ENCODE results near the gene PGAP2. TPM values are rescaled to one million over a fixed set of nuclear protein-coding genes. Genes with fewer than 3 reads are reported as not detected.

The PGAP2 gene
- total and polyA plus RNA-seq, 8 donors = 4.7 to 23.8 (median 13.2) TPM

DNA sequence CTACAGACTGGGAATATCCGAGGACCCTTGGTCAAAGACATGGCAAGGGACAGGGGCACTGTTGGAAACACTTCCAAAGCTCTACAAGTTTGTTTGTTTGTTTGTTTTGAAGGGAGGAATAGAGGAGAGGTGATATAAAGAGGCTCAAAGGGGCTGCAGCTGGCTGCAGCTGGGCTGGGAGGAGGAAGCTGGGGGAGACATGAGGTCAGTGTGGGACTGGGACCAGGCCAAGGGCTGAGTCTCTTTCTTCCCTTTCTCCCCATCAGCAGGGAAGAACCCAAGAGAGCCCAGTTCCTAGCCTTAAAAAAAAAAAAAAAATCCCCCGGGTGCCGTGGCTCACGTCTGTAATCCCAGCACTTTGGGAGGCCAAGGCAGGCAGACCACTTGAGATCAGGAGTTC lies 27.4 kb downstream of the PGAP2 start:
- peaks cover 0 to 6% (median 5%) of the 10 kb centered on the region in 4 donors for H3K36me3 ChIP-seq
- H3K4me3 ChIP-seq = peak overlapping the region in 2 of 4 donors; percentile 7 to 8
- 66 to 81% (median 68%) methylated on average over 4 of the region's 4 CpGs for WGBS, 5 donors
- intact Hi-C loops (cut with DNase I; ENCODE audit: low total_unique reads) = no loop called here
- peaks cover 55 to 94% (median 88%) of the 10 kb centered on the region in 4 donors for H3K4me1 ChIP-seq
- no peak for TF ChIP-seq POLR2A (IDR thresholded peaks at IDR 0.05)
- no peak for TF ChIP-seq EP300 (IDR thresholded peaks at IDR 0.05)
- TF ChIP-seq POLR2AphosphoS5 (IDR thresholded peaks at IDR 0.05) = no peak
- TF ChIP-seq, protein P1, sequence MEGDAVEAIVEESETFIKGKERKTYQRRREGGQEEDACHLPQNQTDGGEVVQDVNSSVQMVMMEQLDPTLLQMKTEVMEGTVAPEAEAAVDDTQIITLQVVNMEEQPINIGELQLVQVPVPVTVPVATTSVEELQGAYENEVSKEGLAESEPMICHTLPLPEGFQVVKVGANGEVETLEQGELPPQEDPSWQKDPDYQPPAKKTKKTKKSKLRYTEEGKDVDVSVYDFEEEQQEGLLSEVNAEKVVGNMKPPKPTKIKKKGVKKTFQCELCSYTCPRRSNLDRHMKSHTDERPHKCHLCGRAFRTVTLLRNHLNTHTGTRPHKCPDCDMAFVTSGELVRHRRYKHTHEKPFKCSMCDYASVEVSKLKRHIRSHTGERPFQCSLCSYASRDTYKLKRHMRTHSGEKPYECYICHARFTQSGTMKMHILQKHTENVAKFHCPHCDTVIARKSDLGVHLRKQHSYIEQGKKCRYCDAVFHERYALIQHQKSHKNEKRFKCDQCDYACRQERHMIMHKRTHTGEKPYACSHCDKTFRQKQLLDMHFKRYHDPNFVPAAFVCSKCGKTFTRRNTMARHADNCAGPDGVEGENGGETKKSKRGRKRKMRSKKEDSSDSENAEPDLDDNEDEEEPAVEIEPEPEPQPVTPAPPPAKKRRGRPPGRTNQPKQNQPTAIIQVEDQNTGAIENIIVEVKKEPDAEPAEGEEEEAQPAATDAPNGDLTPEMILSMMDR (IDR thresholded peaks at IDR 0.05) = no peak
- DNase-seq = no peak
- H3K27ac ChIP-seq = peak overlapping the region in 3 of 5 donors; percentile 10 to 98 (median 98)
- no peaks in the 10 kb centered on the region for H3K9me3 ChIP-seq
- no peaks in the 10 kb centered on the region for H3K27me3 ChIP-seq

GRCh38 chr11:3836903-3837302 lies 28.5 kb downstream of the PGAP2 start:
- WGBS, 5 donors = 65 to 85% (median 73%) methylated on average over 5 of the region's 5 CpGs
- Histone ChIP-seq H3K36me3 (peaks cover 0 to 5% (median 0%) of the 10 kb centered on the region in 4 donors), H3K9me3 (no peaks in the 10 kb centered on the region), H3K4me3 (peak overlapping the region in 2 of 4 donors; percentile 12 to 21), H3K27me3 (no peaks in the 10 kb centered on the region), H3K4me1 (peaks cover 54 to 85% (median 84%) of the 10 kb centered on the region in 4 donors), H3K27ac (peak overlapping the region in 4 of 5 donors; percentile 47 to 98 (median 98))
- TF ChIP-seq POLR2A (IDR thresholded peaks at IDR 0.05) (no peak), POLR2AphosphoS5 (IDR thresholded peaks at IDR 0.05) (no peak), EP300 (IDR thresholded peaks at IDR 0.05) (no peak)
- TF ChIP-seq, protein P1 (IDR thresholded peaks at IDR 0.05) = no peak
- peak; percentile 31 to 41 for DNase-seq
- intact Hi-C loops (cut with DNase I; ENCODE audit: low total_unique reads) = no loop called here

GRCh38 chr11:3837793-3838192 lies 29.4 kb downstream of the PGAP2 start:
- 64 to 96% (median 81%) methylated on average over 1 of the region's 1 CpG for WGBS, 5 donors
- peaks cover 45 to 80% (median 77%) of the 10 kb centered on the region in 4 donors for H3K4me1 ChIP-seq
- DNase-seq = peak; percentile 36 to 47
- TF ChIP-seq, protein P1 (IDR thresholded peaks at IDR 0.05) = no peak
- TF ChIP-seq POLR2A (IDR thresholded peaks at IDR 0.05) = no peak
- TF ChIP-seq POLR2AphosphoS5 (IDR thresholded peaks at IDR 0.05) = no peak
- intact Hi-C loops (cut with DNase I; ENCODE audit: low total_unique reads) = no loop called here
- peak overlapping the region in 2 of 4 donors; percentile 12 to 78 for H3K4me3 ChIP-seq
- peak overlapping the region in 4 of 5 donors; percentile 98 to 99 (median 98) for H3K27ac ChIP-seq
- H3K9me3 ChIP-seq = no peaks in the 10 kb centered on the region
- no peaks in the 10 kb centered on the region for H3K27me3 ChIP-seq
- H3K36me3 ChIP-seq = peaks cover 0 to 2% (median 0%) of the 10 kb centered on the region in 4 donors

- H3K4me3 ChIP-seq = peak overlapping the region in 3 of 4 donors; percentile 59 to 97 (median 78)
- peak overlapping the region in 4 of 5 donors; percentile 98 to 99 (median 98) for H3K27ac ChIP-seq
- DNase-seq = no peak
- WGBS, 5 donors = 73 to 86% (median 75%) methylated on average over 2 of the region's 2 CpGs
- intact Hi-C loops (cut with DNase I; ENCODE audit: low total_unique reads) = no loop called here
- H3K36me3 ChIP-seq = no peaks in the 10 kb centered on the region
- H3K9me3 ChIP-seq = no peaks in the 10 kb centered on the region
- no peaks in the 10 kb centered on the region for H3K27me3 ChIP-seq
- peaks cover 41 to 73% (median 70%) of the 10 kb centered on the region in 4 donors for H3K4me1 ChIP-seq
- TF ChIP-seq POLR2A (IDR thresholded peaks at IDR 0.05) (no peak), EP300 (IDR thresholded peaks at IDR 0.05) (no peak), POLR2AphosphoS5 (IDR thresholded peaks at IDR 0.05) (no peak)
- TF ChIP-seq, protein P1 (IDR thresholded peaks at IDR 0.05) = no peak
Measured at GRCh38 chr11:3838504-3838903, 30.1 kb downstream of the PGAP2 start.
